ENCODE measurements around the gene CASQ2.

GRCh38 chr1:115661157-115661556 lies 107.4 kb downstream of the CASQ2 start:
- TF ChIP-seq CTCF (IDR thresholded peaks at IDR 0.05) (no peak), POLR2A (IDR thresholded peaks at IDR 0.05) (no peak)
